Myocyte (in vitro differentiated cells): ENCODE data around the gene TGFB3. TPM values are rescaled to one million over a fixed set of nuclear protein-coding genes. Genes with fewer than 3 reads are reported as not detected.
"Not testable (repeated sequence)": the region's sequence is repeated elsewhere in the genome, so short reads cannot be mapped to it uniquely, and the experiment has no call there.

Experiments
- DNase-seq: peaks from one replicate; pipeline ENCODE4 v3.0.0-alpha.2; 2012; ENCODE audit warnings: low read depth
- total RNA-seq: library from RNA; depleted of rRNA; stranded (reverse); fragments of >200 nt; gene quantifications from 2 replicates; pipeline ENCODE4 v1.2.3, GENCODE V29; 2014

The TGFB3 gene
- total RNA-seq, 1 donor from 2014 or later = 30.6 TPM

DNA sequence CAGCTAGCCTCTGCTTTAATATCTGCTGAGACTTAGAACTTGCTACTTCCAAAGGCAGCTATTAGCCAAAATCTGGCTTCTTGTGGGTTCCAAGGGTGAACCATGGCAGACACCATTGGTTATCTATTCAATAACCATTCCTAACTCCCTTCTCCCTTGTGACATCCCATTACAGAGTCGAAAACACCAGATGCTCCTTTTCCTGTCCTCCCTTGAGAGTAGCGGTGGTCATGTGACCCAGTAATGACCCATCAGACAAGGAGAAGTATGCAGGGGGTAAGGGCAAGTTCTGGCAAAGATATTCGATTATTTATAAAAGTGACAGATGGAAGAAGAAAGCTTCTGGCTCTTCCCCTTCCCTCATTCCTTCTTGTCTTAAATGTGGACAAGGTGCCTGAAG, 20.1 kb downstream of the TGFB3 start:
- no peak for DNase-seq

DNA sequence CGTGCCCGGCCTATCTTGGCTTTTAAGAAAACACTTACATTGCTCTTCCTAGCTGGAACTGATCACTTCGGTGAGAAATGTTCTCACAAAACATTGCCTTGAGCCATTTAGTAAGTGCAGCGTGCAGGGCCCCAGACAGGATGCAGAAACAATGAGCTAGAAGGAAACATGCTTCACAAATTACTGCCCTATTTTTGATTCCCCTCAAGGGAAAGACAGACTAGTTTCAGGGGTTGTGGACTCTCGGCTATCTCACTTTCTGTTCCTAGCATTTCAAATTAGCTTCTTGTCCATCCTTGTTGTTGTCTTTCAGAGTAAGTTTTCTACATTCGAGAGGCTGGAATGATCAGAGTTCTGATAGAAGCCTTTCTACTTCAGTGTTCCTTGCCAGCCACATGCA, 21.6 kb downstream of the TGFB3 start:
- no peak for DNase-seq

DNA sequence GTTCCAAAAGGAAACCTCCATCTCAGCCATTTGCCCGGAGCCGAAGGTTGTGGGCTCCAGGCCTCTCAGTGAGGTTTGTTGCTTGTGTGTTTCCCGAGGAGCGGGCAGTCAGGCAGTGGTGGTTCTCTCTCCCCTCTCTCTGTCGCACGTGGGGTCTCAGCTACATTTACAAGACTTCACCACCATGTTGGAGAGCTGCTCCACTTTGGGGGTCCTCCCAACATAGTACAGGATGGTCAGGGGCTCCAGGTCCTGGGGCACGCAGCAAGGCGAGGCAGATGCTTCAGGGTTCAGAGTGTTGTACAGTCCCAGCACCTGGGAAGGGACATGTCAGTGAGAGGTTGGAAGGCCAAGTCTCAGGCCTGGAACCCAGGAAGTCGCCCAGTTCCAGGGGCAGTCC, 22.8 kb downstream of the TGFB3 start:
- DNase-seq = no peak

DNA sequence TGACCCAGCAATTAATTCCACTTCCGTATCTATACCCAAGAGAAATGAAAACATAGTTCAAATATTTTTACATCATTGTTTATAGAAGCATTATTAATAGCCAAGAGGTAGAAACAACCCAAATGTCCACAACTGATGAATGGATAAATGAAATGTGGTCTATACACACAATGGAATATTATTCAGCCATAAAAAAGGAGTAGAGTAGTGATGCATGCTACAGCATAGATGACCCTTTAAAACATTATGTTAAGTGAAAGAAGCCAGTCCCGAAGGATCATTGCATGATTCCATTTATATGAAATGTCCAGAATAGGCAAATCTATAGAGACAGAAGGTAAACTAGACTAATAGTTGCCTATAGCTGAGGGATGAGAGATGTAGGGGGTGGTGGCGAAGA, 29.3 kb downstream of the TGFB3 start:
- no peak for DNase-seq

DNA sequence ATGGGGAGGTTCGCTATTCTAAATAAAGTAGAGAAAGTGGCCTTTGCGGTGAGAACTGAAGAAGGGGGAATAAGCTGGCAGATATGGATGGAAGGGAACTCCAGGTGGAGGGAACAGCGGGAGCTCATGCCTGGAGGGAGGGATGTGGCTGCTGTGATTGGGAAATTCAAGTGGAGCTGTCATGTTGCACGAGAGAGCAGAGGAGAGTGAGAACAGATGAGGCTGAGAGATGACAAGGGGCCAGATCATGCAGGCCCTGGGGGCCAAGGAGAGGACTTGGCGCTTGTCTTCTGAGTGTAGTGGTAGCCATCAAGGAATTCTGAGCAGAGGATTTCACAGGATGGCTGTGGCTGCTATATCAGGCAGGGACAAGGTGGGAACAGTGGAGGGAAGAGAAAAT, 35.0 kb downstream of the TGFB3 start:
- no peak for DNase-seq

DNA sequence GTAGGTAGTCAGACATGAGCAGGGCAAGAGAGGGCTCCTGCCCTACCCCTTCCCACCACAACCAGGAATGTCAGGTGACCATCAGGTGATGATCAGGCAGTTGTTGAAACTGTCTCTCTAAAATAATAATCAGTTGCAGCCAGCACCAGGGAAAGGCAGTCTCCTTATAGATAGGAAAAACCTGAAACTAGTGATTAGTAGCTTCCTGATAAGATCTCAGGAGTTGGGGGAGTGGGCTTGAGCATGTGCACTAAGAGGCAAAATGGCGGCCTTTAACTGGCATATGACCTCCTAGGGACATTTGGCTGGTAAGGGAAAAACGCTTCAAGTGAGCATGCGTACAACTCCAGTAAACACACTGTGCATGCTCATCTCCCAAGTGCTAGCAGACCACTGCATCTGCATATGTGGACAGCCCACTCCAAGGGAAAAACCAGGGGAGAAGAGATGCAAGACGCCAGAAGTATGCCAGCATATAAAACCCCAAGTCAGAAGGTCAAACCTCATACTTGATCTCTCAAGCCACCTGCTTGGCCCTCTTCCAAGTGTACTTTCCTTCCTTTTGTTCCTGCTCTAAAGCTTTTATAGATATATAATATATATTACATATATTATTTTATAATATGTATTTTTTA, 37.1 kb downstream of the TGFB3 start:
- DNase-seq = peak; percentile 67

DNA sequence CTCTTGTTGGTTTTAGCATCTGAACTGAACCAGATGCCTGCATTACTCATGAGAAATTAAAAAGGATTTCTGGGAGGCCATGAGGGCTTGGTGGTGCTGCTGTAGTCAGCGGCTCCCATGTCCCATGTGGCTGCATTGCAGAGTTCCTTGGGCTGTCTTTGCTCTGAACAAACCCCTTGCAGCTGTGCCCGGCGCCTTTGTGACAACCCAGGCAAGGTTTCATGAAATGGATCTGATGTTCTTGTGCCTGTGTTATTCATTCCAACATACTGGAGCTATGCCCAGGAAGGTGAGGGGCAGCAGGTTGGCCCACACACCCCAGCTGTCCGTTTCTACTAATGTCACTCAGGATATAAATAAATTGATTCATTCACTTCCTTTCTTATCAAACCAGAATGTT, 40.8 kb downstream of the TGFB3 start:
- DNase-seq = peak; percentile 98

DNA sequence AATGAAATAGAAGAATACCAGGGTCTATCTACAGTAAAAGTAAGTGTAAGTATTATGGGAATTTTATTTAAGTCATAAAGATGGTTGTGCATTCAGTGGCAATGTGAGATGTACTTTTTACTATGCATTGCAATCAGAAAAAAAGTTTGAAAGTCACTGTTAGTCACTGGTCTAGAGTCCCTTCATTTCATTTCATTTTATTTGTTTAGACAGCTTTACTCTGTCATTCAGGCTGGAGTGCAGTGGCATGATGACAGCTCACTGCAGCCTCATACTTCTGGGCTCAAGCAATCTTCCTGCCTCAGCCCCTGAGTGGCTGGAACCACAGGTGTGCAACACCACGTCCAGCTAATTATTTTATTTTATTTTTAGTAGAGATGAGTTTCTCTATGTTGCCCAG, 42.6 kb downstream of the TGFB3 start:
- no peak for DNase-seq

DNA sequence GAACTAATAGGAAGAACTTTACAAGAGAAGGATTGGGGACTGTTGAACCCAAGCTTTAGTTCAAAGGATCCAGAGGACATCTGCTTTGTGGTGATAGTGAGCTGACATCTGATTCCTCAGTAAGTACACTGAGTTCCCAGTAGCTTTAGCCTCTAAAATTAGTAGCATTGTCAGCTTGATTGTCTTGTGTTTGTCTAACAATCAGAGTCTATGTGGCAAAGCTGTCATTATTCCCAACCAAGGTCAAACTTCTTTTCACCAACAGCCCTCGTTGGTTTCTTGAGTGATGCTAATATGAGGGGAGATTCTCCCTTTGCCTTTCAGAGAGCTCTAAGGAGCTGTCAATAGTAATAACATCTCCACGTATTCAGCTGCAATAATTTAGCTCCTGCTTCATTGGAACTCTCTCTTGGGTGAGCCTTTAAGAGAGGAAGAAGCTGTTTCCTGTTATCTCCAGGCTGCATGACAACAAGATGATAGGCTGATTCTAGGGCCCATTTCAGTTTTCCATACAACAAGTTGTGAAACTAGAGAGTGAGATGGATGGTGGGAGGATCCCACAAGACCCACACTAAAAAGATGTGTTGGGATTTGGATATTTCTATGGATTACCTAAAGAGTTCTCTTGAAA, 46.7 kb downstream of the TGFB3 start:
- peak; percentile 85 for DNase-seq

DNA sequence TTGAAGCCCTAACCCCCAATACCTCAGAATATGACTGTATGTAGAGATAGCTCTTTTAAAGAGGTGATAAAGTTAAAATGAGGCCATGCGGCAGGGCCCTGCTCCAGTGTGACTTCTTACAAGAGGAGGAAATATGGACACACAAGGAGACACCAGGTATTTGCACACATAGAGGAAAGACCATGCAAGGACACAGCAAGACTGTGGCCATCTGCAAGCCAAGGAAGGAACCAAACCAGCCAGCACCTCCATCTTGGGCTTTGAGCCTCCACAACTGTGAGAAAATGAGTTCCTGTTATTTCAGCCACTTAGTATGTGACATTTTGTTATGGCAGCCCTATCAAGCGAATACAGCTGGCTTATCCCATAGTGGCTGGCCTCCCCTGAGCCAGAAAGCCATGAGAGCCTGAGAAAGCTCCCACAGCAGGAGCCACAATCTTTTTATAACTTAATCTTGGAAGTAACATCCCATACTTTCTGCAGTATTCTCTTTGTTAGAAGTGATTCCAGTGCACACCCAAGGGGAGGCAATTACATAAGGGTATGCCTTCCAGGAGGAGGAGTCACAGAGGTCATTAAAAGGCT, 48.0 kb downstream of the TGFB3 start:
- peak; percentile 57 for DNase-seq

DNA sequence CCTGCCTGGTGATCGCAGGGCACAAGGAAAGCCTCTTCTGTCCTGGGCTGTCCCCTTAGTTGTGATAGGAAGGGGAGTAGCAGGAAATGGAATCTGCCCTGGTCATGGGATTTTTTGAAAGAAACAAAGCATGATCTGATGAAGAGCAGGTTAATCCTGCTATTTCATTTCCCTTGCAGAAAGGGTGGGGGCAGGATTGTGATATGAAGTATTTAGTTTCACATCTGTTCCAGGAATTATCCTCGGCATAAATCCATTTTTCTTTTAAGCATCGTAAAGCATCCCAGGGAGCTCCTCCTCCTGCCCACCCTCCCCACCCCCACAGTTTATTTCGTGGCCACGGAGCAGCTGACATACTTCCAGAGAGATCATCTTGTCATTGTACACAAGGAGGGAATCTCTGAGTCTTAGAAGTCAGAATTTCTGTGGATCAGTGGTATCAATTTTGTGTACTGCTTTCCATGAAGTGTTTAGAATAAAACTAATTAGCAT, 53.1 kb downstream of the TGFB3 start:
- DNase-seq = peak; percentile 70

DNA sequence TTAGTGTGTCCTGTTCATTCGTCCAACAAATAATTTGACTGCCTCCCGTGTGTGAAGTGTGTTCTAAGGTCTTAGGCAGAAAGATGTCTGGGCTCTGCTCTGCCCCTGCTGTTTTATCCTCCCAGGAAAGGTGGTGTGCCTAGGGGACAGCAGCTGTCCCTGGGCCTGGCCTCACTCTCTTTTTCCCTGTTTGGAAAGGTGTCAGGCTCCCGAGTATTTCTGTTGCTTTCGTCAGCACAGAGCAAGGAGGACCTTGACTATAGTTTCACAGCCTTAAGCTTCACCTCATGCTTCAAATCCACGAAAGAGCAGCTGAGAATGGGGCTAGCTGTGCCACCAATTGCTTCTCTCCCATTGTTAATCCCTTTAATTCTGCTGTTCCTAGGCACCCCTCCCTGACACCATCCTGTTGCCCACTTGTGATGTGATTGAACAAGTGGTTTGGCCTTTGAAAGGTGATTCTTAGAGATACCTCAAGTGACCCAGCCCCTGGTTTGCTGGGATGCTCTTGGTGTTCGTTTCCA, 54.2 kb downstream of the TGFB3 start:
- peak; percentile 89 for DNase-seq

DNA sequence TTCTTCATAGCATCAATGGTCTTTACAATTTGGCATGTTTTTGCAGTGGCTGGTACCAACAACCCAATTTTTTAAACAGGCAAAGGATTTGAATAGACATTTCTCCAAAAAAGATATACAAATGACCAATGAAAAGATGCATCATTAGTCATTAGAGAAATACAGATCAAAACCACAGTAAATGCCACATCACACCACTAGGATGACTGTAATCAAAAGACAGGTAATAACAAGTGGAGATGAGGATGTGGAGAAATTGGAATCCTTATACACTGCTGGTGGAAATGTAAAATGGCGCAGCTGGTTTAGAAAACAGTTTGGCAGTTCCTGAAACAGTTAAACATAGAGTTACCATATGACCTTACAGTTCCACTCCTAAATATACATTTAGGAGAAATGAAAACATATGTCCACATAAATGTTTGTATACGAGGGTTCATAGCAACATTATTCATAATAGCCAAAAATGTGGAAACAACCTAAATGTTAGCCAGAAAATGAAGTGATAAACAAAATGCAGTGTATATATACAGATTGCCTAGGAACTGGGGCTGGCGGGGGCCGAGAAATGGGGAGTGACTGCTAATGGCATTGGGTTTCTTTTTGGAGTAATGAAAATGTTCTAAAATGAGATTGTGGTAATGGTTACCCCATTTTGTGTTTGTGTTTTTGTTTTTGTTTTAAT, 55.2 kb downstream of the TGFB3 start:
- no peak for DNase-seq

DNA sequence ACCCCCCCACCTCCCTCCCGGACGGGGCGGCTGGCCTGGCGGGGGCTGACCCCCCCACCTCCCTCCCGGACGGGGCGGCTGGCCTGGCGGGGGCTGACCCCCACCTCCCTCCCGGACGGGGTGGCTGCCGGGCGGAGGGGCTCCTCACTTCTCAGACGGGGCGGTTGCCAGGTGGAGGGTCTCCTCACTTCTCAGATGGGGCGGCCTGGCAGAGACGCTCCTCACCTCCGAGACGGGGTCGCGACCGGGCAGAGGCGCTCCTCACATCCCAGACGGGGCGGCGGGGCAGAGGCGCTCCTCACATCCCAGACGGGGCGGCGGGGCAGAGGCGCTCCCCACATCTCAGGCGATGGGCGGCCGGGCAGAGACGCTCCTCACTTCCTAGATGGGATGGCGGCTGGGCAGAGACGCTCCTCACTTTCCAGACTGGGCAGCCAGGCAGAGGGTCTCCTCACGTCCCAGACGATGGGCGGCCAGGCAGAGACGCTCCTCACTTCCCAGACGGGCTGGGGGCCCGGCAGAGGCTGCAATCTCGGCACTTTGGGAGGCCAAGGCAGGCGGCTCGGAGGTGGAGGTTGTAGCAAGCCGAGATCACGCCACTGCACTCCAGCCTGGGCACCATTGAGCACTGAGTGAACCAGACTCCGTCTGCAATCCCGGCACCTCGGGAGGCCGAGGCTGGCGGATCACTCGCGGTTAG, 56.5 kb downstream of the TGFB3 start:
- not testable (repeated sequence) for DNase-seq

DNA sequence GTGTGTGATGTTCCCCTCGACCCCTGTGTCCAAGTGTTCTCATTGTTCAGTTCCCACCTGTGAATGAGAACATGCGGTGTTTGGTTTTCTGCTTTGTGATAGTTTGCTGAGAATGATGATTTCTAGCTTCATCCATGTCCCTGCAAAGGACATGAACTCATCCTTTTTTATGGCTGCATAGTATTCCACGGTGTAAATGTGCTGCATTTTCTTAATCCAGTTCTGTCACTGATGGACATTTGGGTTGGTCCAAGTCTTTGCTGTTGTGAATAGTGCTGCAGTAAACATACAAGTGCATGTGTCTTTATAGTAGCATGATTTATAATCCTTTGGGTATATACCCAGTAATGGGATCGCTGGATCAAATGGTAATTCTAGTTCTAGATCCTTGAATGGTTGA, 61.4 kb downstream of the TGFB3 start:
- not testable (repeated sequence) for DNase-seq

DNA sequence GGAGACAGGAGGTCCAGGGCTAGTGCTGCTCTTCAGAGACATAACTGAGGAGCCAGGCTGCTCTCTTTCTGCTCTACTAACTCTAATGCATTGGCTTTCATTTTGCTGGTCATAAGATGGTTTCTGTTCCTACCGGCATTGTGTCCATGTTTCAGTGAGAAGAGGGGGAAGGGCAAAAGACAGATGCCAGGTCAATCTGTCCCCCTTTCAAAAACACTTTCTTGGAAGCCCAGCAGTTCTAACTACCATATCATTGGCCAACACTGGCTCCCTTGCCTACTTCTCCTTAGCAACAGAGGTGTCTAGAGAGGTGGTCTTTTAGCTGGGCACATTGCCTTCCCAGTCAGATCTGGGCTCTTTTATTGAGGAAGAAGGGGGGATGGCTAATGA, 63.9 kb downstream of the TGFB3 start:
- DNase-seq = no peak

DNA sequence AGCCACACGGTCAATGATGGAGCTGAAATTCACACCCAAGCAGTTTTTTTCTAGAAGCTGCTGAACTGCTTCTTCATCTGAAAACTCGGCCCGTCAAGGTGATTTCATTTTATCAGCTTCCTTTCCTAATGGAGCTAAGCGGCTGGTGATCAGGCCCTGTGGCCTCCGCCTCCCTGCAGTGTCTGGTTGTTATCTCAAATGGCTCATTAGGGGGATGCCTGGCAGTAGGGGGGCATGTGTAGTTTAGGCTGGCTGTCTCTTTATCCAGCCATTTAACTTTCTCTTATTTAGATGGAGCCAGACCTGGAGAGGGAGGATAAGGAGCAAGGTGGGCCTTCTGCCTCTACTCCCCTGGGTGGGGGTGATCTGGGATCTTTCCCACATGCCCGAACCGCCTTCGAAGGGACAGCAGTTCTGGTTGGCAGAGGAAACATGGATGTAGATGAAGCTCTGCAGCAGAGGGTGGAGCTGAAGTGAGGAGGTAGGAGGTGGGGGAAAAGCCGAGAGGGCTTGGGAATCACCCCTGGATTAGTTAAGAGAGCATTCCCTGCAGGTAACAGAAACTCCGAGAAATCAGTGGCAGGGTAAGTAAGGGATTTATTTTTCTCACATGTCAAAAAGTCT, 64.4 kb downstream of the TGFB3 start:
- no peak for DNase-seq

DNA sequence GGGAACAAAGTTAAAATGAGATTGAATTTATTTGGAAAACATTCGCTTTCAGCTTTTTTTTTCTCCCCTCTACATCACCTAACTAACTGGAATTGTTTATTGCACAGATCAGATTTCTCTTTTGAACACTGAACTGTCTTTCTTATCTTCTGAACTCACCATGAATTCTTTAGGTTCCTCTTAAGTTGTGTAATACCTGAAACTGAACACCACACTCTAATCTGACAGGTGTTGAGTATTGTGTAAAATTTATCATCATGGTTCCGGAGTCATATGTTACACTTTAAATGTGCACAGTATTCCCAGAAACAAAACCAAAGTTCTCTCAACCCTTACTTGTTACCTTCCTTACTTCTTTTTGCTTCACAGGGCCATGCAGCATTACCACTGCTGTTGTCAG, 66.8 kb downstream of the TGFB3 start:
- DNase-seq = no peak

DNA sequence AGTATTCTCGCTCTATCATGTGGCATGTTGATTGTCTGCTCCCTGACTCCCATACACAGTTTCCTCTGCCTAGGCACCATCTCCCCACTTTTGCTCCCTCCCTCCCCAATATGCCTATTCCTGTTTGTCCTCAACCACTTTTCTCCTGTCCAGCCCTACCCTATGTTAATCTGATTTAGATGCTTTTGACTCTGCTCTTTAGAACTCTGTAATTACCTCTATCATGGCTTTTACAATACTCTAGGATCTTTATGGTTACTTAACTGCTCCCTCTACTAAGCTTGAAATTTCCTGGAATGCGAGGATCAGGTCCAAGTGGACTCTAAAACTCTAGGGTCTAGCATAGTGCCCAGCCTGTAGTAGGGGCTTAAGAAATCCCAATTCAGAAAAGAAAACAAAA, 68.6 kb downstream of the TGFB3 start:
- no peak for DNase-seq

DNA sequence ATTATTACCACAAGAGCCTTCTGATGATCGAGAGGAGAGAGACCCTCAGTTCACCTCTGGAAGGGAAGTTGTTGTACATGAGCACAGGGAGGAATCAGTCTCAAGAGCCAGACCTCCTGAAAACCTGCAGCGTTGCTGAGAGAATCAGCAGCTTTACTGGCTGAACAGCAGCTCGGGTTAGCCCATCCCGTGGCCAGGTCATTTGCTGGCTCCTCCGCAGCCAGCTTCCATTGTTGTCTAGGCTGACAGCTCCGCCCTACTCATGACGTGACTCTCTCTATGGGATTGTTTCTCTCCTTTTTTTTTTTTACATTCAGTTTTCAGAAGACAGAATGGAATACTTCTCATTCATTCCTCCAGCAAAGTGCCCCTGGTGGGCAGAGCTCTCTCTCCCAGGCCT, 69.9 kb downstream of the TGFB3 start:
- peak; percentile 41 for DNase-seq

DNA sequence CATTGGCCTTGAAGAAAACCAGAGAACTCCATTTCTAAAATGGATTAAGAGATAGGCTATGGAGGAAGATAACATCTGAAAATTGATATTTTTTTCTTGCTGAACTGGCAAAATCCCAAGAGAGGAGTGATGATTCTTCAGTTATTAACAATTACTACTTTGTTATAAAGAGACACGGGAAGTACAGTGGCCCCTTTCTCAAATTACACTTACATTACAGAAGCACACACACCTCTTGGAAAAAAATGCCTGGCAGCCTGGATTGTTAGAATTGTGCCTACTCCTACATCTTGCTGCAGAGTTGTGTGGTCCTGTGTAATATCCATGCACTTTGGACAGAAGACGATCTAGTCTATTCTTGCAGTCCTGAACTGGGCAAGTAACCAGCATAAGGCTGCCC, 71.7 kb downstream of the TGFB3 start:
- DNase-seq = no peak
